Stimulated activated CD4-positive, alpha-beta T cell treated with anti-CD3 and anti-CD28 coated beads, Interleukin-2, amount 100 ng/mL, for 48 hours (primary cell): ENCODE measurements around the gene SLC6A6.
"Not testable (repeated sequence)": the region's sequence is repeated elsewhere in the genome, so short reads cannot be mapped to it uniquely, and the experiment has no call there.

Experiments
- DNase-seq, 2 donors: peaks; one replicate each; pipeline ENCODE4 v3.0.0-alpha.2; 2020

The SLC6A6 gene

DNA sequence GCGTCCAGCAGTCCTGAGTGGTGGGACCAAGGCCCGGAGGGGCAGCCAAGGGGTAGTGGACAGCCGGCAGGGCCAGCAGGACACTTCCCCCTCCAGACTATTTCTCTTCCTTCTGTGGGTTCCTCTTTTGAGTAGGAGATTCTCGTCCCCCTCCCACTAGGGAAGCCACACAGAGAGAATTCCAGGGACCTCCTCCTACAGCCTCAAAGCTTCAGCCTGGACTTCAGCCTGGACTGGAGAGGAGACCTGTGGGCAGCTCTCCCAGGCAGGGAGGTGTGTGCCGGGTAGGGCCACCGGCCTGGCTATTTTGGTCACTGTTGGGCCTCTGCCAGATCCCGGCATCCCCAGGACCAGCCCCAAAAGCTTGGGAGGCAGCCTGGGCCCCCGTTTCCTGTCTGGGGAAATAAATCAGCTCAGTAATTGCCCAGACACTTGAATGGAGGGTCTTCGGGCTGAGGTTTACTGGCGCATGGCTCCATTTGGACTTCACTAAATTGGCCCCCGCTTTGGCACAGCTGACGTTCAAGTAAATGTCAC lies 1.3 kb downstream of the SLC6A6 start:
- no peak for DNase-seq

DNA sequence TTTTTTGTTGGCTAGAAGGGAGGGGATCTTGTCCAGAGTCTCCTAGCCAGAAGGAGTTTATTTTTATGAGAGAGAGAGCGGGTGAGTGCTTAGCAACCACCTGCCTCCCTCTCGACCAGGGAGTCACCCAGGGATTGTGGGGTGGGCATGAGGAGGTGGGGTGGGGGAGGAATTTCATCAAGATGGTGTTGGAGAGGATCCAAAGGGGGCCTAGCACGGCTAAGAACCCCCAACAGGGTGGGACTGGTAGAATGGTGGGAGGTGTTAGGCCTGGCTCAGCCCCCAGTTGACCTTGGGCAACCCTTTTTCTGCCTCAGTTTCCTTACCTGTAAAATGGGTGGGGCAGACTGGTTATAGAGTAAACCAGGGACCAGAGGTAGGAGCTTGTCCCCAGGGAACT lies 1.8 kb downstream of the SLC6A6 start:
- DNase-seq, result no peak

DNA sequence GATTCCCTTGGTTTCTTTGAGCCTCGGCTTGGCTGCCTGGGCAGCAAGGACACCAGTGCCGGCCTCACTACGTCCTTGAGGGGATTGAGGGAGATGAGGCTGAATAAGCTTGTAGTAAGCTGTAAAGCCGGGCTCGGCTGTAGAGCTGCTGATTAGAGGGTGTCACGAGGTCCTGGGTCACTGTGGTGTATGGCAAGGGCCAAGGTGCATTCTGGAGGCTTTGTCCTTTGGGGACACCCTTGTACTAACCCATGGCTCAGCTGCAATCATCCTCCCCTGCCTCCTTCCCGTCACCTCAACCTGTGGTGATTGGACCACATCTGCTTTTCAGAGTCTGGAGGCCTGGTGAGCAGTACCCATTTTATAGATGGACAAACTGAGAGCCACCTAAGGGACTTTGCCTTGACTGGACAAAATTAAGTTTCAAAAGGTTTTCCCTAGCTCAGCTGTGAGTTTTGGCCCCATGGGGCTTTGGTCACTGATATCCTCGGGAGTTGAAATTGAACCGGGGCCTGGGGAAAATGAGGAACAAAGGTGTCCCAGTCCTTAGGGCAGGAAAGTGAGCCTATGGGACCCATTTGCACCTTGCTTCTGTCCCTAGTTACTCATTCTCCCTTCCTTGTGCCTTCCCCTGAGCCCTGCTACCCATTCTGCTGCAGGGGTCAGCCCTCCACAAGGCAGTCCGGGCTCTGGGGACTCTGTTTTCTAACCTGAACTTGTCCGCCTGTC lies 2.4 kb downstream of the SLC6A6 start:
- no peak for DNase-seq

DNA sequence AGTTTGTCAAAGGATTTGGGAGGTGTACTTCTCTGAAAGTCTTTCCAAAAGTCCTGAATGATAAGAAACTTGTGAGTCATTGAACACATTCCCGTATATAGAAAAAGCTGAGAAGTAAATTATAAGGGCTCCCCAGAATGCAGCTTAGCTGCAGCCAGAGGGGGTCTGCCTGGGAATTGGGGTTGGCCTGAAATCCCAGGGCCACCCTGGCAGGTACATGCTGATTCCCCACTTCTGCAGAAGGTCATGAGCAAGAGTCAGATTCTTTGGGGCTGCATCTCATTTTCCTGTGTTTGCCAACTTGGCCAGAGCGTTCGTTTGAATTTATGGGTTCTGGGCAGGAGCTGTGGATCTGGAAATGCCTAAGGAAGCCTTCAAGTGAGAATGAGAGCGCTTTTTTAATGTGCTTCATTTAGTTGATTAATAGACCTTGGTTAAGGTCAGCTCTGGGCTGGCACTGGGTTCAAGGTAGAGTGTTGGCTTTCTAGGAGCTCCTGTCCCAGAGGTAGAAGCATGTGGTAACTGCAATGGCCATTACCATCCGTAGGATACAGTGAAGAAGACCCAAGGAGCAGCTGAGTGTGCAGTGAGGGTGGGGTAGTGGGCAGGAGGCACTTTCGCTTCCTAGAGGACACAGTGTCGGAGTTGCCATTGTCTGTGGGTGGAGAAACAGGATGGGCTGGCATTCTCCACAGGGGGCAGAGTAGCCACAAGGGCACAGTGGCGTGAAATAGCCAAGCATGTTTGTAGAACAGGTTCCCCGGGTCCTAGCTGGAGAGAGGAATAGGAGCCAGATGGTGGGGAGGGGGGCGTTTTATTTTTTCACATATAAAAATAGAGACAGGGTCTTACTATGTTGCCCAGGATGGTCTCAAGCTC lies 3.2 kb downstream of the SLC6A6 start:
- DNase-seq, result no peak

DNA sequence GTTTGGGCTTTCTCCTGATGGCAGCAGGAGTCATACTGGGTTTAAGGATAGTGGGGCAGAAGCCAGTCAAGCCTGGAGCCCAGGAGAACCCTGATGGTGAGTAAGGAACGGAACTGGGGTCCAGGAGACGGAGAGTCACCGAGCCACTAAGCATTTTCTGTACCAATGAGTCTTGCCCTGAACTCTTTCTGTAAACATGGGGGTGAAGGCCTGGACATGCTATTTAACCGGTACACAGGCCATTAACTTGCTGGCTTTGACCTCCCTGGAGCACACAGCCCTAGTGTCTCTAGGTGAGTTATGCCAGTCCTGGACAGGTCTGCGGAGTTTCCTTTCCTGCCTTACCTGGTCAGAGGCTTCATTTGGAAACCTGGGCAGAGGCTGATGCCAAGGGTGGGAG lies 3.9 kb downstream of the SLC6A6 start:
- DNase-seq, result no peak

DNA sequence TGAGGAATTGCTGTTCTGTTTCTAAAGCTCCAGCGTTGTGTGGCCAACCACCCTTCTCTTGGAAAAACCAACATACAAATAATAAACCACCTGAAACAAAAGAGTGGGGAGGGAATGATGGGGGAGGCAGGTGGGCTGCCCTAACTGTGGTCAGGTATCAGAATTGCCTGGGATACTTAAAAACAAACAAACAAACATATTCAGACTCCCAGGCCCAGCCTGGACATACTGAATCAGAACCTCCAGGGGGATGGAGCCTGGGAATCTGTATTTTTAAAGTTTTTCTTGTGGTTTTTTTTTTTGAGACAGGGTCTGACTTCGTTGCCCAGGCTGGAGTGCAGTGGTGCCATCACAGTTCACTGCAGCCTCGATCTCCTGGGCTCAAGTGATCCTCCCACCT lies 4.4 kb downstream of the SLC6A6 start:
- no peak for DNase-seq

DNA sequence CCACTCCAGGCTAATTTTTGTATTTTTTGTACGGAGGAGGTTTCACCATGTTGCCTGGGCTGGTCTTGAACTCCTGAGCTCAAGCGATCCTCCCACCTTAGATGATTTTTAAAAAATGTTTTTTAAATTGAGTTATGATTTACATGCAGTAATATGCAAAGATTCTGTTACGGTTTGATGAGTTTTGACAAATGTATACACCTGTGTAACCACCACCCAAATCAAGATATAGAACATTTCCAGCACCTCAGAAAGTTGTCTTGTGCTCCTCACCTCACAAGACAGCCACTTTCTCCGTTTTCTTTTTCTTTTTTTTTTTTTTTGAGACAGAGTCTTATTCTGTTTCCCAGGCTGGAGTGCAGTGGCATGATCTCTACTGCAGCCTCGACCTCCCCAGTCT lies 4.8 kb downstream of the SLC6A6 start:
- DNase-seq, result no peak

DNA sequence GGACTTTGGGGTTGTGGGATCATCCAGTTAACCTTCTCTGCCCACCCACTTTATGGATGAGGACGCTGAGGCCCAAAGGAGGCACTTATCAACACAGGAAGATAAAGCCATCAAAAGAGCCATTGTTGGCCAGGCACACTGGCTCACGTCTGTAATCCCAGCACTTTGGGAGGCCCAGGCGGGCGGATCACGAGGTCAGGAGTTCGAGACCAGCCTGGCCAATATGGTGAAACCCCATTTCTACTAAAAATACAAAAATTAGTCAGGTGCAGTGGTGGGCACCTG lies 7.3 kb downstream of the SLC6A6 start:
- DNase-seq, result not testable (repeated sequence)

DNA sequence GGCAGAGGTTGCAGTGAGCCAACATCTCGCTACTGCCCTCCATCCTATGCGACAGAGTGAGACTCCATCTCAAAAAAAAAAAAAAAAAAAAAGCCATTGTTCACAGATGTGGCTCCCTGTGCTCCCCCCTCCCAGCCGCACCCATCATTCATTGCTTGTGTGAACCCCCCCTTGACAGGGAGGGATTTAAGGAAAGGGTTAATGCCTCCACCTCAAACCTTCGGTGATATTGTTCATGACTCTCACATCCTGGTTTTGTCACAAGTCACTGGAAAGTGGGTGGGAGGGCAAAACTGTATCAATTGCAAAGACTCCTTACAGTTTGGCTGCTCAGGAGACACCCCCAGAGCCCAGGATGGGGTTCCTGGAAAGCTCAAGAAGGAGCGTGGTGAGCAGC lies 7.7 kb downstream of the SLC6A6 start:
- DNase-seq, result no peak

DNA sequence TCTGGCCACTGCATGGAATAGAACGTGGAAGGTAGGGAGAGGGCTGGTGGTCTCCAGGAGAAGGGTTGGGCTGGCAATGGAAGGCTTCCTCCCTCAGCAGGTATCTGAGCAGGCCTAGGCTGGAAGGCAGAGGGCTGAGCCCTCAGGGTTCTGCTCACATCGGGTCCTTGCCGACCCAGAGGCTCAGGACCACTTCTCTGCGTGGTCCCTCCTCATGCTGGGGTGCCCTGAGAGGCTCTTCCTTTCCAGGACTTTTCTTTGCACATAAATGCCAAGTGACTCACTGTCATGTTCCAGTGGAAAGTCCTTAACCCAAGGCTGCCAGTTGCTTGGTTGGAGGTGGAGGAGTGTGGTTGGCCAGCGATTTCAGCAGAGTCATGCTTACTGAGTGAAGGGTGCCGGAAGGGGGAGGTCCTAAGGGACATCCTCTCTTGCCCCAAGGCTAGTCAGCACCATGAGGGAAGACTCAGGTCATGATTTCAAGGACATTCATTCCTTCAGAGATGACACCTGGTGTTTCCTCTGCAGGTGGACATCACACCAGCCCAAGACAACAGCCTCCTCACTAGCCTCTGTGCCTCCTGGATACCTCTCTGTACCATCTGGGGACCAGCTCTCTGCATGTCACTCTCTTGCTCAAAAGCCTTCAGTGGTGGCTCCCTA lies 8.2 kb downstream of the SLC6A6 start:
- DNase-seq, result no peak

DNA sequence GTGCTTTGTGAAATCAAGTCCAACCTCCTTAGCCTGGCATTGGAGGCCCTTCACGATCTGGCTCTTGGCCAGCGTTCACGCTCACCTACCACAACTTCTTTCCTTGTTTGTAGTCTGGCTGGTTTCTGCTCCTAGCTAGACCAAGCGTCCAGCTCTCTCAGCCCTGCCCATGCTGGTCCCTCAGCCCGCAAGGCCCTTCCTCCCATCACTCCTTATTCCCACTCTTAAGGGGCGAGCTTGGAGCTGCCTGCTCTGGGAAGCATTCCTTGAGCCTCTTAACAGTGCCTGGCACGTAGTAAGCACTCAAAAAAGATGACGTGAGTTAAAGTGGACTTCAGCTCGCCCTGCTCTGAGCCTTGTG lies 8.7 kb downstream of the SLC6A6 start:
- DNase-seq, result no peak

DNA sequence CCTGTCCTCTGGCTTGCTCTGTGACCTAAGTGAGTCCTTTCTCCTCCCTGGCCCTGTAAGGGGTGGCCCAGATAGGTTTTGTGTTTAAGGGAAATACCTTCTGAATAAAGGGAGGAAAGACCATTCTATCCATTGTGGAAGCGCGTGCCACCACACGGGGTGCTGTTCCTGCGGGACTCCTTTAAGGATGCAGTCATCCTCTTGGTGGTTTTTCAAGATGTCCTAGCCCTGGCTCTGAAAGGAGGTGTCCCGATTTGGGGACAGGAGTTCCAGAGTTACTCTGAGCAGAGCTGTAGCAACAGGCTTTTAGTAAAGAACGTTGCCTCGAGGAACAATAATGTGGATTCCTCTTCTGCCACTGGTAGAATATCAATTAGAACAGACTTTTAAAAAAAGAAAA lies 9.6 kb downstream of the SLC6A6 start:
- no peak for DNase-seq

DNA sequence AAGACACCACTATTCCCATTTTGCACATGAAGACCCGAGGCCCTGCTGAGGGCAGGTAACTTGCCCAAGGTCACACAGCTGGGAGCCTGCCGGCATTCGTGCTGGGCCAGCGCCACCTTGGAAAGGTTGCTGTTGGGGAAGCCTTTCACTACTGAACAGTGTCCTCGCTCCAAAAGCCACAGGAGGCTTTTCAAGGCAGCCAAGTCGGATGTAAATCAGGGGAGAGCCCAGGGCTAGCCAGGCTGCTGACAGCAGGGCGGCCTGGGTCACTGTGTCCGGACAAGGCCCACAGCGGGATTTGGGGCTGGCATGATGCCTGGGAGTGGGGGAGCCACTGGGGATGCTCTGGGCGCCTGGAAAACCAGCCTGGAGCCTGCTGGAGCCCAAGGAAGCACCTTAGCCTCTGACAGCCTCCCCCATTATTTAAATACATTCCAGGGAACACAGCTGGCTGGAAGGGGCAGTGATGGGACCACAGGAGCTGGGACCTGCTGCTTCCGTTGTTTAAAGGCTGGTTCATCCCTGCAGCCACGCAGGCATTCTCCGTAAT lies 10.5 kb downstream of the SLC6A6 start:
- no peak for DNase-seq

DNA sequence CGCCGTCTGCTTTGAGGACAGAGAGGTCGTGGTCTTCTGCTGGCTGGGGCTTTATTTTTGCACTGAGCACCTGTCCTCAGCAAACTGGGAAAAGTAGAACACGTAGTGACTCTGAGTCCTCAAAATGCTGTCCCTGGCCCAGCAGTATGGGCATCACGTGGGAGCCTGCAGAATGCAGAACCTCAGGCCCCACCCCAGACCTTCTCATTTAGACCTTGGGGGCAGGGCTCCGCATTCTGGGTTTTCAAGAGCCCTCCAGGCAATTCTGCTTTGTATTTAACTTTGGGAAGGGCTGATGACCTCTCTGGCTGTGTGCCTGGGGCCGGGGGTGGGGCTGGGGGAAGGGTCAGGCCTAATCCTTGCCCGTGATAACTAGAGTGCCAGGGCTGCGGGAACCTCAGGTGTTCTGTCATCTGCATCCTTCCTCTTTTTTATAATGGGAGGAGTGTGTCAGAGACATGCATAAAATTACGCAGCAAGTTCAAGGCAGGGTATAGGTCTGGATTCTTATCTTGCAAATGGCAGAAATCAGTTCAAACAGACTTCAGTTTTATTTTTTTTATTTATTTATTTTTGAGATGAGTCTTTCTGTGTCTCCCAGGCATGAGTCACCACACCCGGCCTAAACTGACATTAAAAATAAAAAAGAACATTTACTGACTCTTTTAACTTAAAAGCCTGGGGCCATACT lies 11.1 kb downstream of the SLC6A6 start:
- no peak for DNase-seq

DNA sequence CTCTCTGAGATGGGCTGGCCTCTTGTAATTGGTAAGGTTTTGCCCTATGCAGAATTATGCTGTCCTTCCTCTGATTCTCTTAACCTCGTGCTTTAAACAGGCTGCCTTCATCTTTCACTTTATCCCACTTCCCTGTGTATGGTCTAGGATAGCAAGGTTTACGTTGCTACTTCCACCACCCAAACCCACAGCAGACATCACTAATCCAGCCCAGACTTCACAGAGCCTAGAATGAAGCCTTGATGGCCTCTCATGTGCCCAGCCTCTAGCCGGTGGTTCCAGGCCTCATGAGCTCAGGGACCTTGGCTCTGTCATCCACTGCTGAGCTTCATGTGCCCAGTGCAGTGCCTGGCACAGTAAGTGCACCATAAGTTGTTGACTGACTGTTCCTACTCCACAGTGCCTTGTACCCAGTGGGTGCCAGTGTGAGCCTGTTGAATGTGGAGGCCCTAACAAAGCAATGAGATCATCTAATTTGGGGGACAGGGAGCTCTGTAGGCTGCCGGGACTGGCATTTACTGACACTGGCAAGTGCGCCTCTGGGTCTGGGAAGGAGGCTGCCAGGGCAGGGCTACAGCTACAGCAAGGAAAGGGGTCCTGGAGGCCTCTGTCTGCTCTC lies 12.5 kb downstream of the SLC6A6 start:
- no peak for DNase-seq

DNA sequence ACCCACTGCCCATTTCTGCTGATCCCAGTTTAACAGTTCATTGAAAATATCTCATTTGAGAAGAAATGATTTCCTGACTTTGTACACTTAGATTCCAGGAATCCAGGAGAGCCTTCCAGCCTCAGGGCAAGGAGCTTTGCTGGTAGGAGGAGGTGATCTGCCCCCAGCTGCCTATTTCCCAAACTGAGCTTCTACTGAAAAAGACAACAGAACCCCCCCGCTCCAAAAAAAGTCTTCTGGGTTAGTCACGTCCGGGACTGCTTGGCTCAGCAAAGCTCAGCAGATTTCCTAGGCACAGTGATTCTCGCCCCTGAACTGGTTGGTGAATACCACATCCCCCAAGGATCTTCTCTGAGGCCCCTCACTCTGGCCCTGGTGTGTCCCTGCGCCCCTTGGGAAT lies 13.1 kb downstream of the SLC6A6 start:
- no peak for DNase-seq

DNA sequence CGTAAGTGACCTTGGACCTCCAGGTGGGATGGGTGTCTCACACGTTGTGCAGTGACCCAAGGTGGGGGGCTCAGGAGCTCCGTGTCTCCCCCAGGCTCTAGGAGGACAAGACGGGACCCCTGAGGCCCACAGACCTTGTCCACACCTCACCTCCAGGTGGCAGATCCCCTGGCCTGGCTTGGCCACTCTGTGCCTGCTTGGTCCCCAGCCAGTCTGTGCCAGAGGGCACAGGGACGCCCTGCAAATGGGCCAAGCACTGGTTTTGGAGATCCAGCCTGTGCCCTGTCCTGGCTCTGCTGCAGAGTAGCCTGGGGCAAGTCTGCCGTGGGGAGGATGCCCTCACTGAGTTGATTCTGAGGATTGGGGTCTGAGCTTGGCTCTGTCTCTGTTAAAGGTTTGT lies 14.0 kb downstream of the SLC6A6 start:
- no peak for DNase-seq

DNA sequence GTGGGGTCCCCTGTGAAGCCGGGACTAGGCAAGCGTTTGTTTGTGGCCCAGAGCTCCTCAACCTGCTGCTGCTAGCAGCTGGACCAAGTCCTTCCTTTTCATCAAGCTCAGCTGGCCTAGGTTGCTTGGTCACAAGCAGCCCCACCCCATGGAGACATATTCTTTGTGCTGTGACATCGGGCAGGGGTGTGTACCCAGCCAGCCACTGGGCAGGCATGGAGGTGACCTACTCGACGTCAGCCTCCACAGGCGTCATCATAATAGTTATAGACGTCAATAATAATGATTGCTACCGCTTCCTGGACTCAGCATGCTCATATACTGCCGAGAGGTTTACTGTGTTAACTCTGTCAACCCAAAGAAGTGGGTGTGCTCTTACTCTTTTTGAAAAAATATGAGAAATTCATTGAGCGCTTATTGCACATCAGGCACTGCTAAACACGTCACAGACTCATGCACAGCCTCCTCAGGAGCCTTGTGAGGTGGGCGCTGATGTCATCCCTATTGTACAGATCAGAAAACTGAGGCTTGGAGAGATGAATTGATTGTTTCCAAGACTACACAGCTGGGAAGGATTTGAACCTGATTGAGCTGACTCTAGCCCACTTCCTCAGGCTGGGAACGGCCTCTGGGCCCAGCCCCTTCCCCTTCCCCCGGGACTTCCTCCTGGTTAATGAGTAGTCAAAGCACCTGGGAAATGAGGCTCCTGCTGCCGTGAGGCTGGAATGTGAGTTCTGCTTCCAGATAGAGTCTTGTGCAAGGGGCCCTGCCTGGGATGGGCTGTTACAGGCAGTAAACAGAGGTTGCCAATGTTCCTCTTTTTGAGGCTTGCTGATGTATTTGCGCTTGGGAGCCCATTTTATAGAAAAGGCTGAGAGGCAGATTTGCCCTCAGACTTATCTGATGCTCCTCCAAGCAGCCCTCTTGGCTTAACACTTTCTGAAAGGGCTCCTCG lies 16.2 kb downstream of the SLC6A6 start:
- DNase-seq, result no peak

DNA sequence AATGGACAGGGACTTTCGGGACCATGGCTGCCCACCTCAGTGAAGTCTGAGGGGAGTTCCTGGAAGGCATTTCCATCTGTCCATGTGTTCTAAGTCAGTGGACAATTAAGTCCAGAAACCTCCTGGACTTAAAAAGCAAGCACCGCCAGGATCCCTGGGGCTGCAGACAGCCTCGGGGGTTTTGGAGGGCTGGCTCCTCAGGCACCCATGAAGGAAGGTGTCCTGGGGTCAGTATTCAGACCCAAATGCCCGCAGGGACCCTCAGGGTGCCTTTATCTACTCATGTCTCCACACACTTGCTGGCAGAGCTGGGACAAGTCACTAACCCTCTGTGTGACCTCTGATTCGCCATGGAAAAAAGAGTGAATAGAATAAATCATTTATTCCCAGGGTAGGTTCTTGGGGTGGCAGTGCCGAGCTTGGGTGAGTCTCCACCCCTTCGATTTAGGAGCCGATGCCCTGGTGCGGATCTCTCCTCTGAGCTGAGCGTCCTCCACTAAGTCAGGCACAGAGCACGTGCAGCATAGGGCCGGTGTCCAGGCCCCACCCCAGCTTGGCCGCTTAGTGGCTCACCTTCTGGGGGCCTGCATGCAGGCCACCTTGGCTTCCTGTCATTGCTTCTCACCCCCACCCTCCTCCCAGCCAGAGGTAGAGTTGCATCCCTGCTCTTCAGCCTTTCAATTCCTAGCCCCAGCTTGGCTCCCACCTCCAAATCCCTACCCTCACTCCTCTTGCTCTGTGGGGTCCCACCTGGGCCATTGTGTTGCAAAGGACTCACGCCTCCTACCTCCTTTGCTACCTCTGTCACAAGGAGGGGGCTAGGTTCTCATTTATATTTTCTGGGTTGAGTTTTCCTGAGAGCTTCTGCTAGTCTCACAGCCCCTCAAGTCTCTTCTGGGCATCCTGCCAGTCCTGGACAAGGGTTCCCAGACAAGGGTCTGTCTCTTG lies 19.9 kb downstream of the SLC6A6 start:
- no peak for DNase-seq

DNA sequence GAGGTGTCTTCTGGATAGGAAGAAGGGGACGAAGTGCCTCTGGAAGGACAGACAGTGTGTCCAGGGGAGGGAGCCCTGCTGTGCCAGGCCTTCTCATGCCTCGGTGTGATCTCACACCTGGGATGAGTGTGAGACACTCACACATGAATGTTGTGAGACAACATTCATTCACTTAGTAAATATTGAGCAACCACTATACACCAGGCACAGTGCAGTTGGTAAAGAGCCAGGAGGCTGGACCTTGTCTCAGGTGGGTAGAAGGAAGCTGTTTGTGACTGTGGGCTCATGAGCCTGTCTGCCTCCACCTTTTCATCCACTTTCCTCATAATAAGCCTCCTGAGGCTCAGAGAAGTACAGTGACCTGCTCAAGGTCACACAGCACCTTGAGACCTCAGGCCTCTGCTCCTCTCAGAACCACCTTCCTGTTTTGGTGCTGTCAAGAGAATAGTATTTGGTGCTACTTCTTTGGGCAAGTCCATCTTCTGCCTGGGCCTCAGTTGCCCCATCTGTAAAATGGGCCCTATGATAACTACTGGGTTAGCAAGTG lies 20.9 kb downstream of the SLC6A6 start:
- no peak for DNase-seq
